Psoas muscle (tissue), 8 donors: ENCODE results near the gene TRAK1. TPM values are rescaled to one million over a fixed set of nuclear protein-coding genes. Genes with fewer than 3 reads are reported as not detected.
"Not testable (repeated sequence)": the region's sequence is repeated elsewhere in the genome, so short reads cannot be mapped to it uniquely, and the experiment has no call there.

ENCODE experiments used
- ATAC-seq, 4 donors: fragments of 200-7000 bp; cut with Tn5 transposase; one replicate each; pipeline ENCODE4 v1.9.1; 2020; ENCODE audit warnings: moderate library complexity in 3 of 4, mild to moderate bottlenecking in 2 of 4
- DNase-seq, 2 donors: peaks; one replicate each; pipeline ENCODE4 v3.0.0-alpha.2; 2020
- H3K27ac ChIP-seq: fragments of 200-600 bp; one replicate; pipeline ENCODE4 v1.8.0; 2022
- H3K27me3 ChIP-seq, 3 donors: fragments of 200-600 bp in 1 of 3; one replicate each; pipeline versions ENCODE4 v1.6.1 to v1.8.0; 2013 to 2022; ENCODE audit warnings: low read length in 2 of 3, mild to moderate bottlenecking in 2 of 3, moderate library complexity in 1 of 3; ENCODE audit not compliant: insufficient read depth in 3 of 3
- H3K36me3 ChIP-seq, 2 donors: fragments of 200-600 bp in 1 of 2; one replicate each; pipeline versions ENCODE4 v1.6.1 to v1.8.0; 2013 to 2022; ENCODE audit warnings: low read depth in 1 of 2, mild to moderate bottlenecking in 1 of 2, moderate library complexity in 1 of 2; ENCODE audit not compliant: insufficient read depth in 1 of 2
- H3K4me1 ChIP-seq: fragments of 200-600 bp; one replicate; pipeline ENCODE4 v1.8.0; 2022
- H3K4me3 ChIP-seq: fragments of 200-600 bp; one replicate; pipeline ENCODE4 v1.8.0; 2022; ENCODE audit warnings: mild to moderate bottlenecking
- H3K9me3 ChIP-seq: fragments of 200-600 bp; one replicate; pipeline ENCODE4 v1.8.0; 2022
- CTCF ChIP-seq: fragments of 200-600 bp; IDR thresholded peaks from one replicate; pipeline ENCODE4 v1.8.0; 2022; ENCODE audit warnings: antibody characterized with exemption
- WGBS, 3 donors: extraction: QIAGEN DNeasy Blood & Tissue Kit; methylation state at CpG; one replicate each; pipeline versions ENCODE4 v1.1.6 to v1.1.7; 2013; 5-methylcytosine and 5-hydroxymethylcytosine counted together
- intact Hi-C, 2 donors: fragments of 100-400 bp; cut with DNase I; formaldehyde crosslinking; loops; one replicate each; pipeline versions ENCODE4 v1.11.0 to v1.14.2; 2022
- polyA plus RNA-seq, 3 donors: library from polyadenylated mRNA; stranded (reverse); fragments of 200-250 nt; gene quantifications; one replicate each; pipeline ENCODE4 v1.2.3, GENCODE V29; 2013
- total RNA-seq, 4 donors: library from RNA; stranded (reverse); fragmentation: NEBNext Ultra II Directional in 2 of 4; extraction: Animal tissue kit (Norgen Biotek cat#: 25700) in 2 of 4; gene quantifications; one replicate each; pipeline versions ENCODE4 v1.2.1 to v1.2.4, GENCODE V29; 2021 to 2023
- donor health status: healthy with polysubstance abuse.
- donor health status: DM: no; HTN: no; CAD: no; lungs with moderate emphysema.
- donor health status: Bipolar disorder and iron deficiency.
- donor health status: healthy.
- donor health status: DM: yes; HTN: yes; CAD: no.
- donor health status: DM: no; HTN: no; CAD: no.
- donor health status: DM: no; HTN: no; CAD: no.
- donor health status: DM: yes; HTN: yes; CAD: no.

TRAK1 gene
- total and polyA plus RNA-seq, 7 donors = 30.8 to 128 (median 94.8) TPM

DNA sequence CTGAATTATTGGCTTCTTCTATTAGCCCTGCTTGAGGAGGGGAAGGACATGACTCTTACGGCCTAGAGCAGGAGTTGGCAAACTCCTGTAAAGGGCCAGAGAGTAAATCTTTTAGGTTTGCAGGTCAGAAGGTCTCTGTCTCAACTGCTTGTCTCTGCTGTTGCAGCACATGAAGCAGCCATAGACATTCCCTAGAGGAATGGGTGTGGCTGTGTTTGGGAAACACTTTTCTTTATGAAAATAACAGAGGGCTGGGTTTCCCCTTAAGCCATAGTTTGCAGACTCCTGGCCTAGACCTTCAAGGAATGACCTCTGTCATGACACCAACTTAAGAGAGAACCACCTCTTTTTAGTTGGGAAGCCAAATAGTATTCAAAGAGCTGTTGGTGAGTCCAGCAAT lies 10.3 kb downstream of the TRAK1 start:
- no peak for TF ChIP-seq CTCF
- no peaks in the 10 kb centered on the region for H3K9me3 ChIP-seq
- no peaks in the 10 kb centered on the region for H3K27me3 ChIP-seq
- intact Hi-C loops = no loop called here
- 8 to 26% (median 8%) methylated on average over 1 of the region's 1 CpG for WGBS, 3 donors
- no peak overlapping the region for H3K4me3 ChIP-seq
- H3K4me1 ChIP-seq = peaks cover 55% of the 10 kb centered on the region
- peak overlapping the region; percentile 61 for H3K27ac ChIP-seq
- ATAC-seq (peak in 3 of 4 donors; percentile 13 to 41 (median 23)), DNase-seq (no peak)
- H3K36me3 ChIP-seq = peaks cover 2 to 13% of the 10 kb centered on the region in 2 donors

- Histone ChIP-seq H3K27me3 (no peaks in the 10 kb centered on the region), H3K9me3 (no peaks in the 10 kb centered on the region), H3K27ac (peak overlapping the region; percentile 61), H3K4me3 (no peak overlapping the region), H3K36me3 (peaks cover 2 to 13% of the 10 kb centered on the region in 2 donors), H3K4me1 (peaks cover 49% of the 10 kb centered on the region)
- 49 to 56% (median 52%) methylated on average over 6 of the region's 6 CpGs for WGBS, 3 donors
- intact Hi-C loops = no loop called here
- no peak for TF ChIP-seq CTCF
- no peak for ATAC-seq
- no peak for DNase-seq
Measured at GRCh38 chr3:42102571-42102970, 11.4 kb downstream of the TRAK1 start.

- H3K9me3 ChIP-seq, DNase-seq, H3K4me3 ChIP-seq, H3K27me3 ChIP-seq, ATAC-seq, H3K27ac ChIP-seq, intact Hi-C loops: not testable (repeated sequence)
- 90 to 93% (median 93%) methylated on average over 15 of the region's 15 CpGs for WGBS, 3 donors
- H3K4me1 ChIP-seq = peaks cover 36% of the 10 kb centered on the region
- H3K36me3 ChIP-seq = peaks cover 2 to 13% of the 10 kb centered on the region in 2 donors
Measured at GRCh38 chr3:42103921-42104665, 12.9 kb downstream of the TRAK1 start.

- peaks cover 2 to 13% of the 10 kb centered on the region in 2 donors for H3K36me3 ChIP-seq
- peaks cover 22% of the 10 kb centered on the region for H3K4me1 ChIP-seq
- H3K27me3 ChIP-seq, H3K9me3 ChIP-seq, DNase-seq, intact Hi-C loops, H3K4me3 ChIP-seq, ATAC-seq: not testable (repeated sequence)
- H3K27ac ChIP-seq = peak overlapping the region; percentile 63
- 100% methylated on average over 1 of the region's 2 CpGs; no CpG with 5 or more reads in 2 of the 3 donors for WGBS, 3 donors
Measured at GRCh38 chr3:42105994-42106393, 14.8 kb downstream of the TRAK1 start.

GRCh38 chr3:42106646-42107045 lies 15.5 kb downstream of the TRAK1 start:
- Histone ChIP-seq H3K9me3 (no peaks in the 10 kb centered on the region), H3K27me3 (no peaks in the 10 kb centered on the region), H3K27ac (peak overlapping the region; percentile 63), H3K4me1 (peaks cover 16% of the 10 kb centered on the region), H3K4me3 (no peak overlapping the region), H3K36me3 (peaks cover 2 to 13% of the 10 kb centered on the region in 2 donors)
- DNase-seq (no peak), ATAC-seq (no peak)
- intact Hi-C loops = no loop called here
- TF ChIP-seq CTCF = no peak
